M059J (cell line): ENCODE results near the gene PEX13. TPM values are rescaled to one million over a fixed set of nuclear protein-coding genes. Genes with fewer than 3 reads are reported as not detected.
"Not testable (repeated sequence)": the region's sequence is repeated elsewhere in the genome, so short reads cannot be mapped to it uniquely, and the experiment has no call there.

Experiments
- DNase-seq: peaks from one replicate; pipeline ENCODE4 v3.0.0-alpha.2; 2012; ENCODE audit warnings: low read depth
- total RNA-seq: library from RNA; depleted of rRNA; stranded (reverse); fragments of >200 nt; shearing (Covaris generic); gene quantifications from 2 replicates; pipeline ENCODE4 v1.2.3, GENCODE V29; 2014

Gene PEX13
- total RNA-seq, 1 experiment from 2014 or later: 47.8 TPM

- DNase-seq: peak; percentile 28
Measured at GRCh38 chr2:61006486-61007105, 10.9 kb upstream of the PEX13 start.

GRCh38 chr2:61009355-61009754, 8.2 kb upstream of the PEX13 start:
- DNase-seq: no peak

- peak; percentile 10 for DNase-seq
Measured at GRCh38 chr2:61011678-61012077, 5.8 kb upstream of the PEX13 start.

DNA sequence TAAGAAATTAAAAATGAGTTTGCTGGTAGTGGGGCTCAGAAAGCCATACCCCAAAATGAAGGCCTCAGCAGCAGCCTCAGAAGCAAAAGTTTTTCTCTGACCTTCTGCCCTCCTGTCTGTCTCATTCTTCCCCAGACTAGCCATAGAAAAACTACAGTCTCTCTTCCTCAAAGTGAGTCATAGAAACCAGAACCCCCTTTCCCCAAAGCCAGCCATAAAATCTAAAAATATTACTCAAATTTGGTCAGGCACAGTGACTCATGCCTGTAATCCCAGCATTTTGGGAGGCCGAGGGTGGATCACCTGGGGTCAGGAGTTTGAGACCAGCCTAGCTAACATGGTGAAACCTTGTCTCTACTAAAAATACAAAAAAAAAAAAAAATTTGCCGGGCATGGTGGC, 5.2 kb upstream of the PEX13 start:
- DNase-seq: peak; percentile 86

GRCh38 chr2:61013382-61013781, 4.1 kb upstream of the PEX13 start:
- DNase-seq: no peak

GRCh38 chr2:61014763-61015162, 2.8 kb upstream of the PEX13 start:
- DNase-seq: peak; percentile 64

- DNase-seq: no peak
Measured at GRCh38 chr2:61015976-61016375, 1.5 kb upstream of the PEX13 start.

- no peak for DNase-seq
Measured at GRCh38 chr2:61016392-61017002, 1.0 kb upstream of the PEX13 start.

DNA sequence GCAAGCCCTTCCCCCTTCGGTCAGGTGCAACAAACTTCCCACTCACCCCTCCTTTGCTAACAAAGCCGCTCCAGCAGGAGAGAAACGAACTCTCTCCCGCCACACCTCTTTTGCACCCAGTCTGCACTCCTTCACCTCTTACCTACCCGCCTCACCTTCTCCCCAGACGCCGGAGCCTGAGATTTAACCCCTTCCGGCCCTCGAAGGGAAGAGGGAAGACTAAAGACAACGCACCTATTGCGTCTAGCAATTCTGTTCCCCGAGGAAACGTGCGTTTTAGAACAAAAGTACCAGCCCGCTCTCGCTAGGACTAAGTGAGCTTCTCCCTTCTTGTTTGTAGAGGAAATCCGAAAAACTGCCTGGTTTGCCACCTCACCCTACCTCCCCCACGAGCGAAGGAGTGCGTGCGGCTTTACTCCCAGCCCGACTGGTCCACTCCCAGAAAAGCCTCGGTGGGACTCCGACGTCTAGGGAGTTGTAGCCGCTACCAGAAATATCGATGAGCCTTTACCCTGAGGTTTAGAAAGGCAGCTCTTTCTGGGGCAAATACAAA, 441 bp upstream of the PEX13 start:
- DNase-seq: peak; percentile 76

- no peak for DNase-seq
Measured at GRCh38 chr2:61018318-61018755, 817 bp downstream of the PEX13 start.

- DNase-seq: no peak
Measured at GRCh38 chr2:61018798-61019197, 1.3 kb downstream of the PEX13 start.

DNA sequence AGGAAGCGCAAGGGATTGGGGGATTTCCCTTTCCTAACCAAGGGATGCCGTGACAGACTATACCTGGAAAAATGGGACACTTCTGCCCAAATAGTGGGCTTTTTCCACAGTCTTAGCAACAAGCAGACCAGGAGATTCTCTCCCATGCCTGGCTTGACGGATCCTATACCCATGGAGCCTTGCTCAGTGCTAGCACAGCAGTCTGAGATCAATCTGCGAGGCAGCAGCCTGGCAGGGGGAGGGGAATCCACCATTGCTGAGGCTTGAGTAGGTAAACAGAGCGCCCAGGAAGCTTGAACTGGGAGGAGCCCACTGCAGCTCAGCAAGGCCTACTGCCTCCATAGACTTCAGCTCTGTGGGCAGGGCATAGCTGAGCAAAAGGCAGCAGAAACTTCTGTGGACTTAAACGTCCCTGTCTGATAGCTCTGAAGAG, 3.7 kb downstream of the PEX13 start:
- no peak for DNase-seq

DNA sequence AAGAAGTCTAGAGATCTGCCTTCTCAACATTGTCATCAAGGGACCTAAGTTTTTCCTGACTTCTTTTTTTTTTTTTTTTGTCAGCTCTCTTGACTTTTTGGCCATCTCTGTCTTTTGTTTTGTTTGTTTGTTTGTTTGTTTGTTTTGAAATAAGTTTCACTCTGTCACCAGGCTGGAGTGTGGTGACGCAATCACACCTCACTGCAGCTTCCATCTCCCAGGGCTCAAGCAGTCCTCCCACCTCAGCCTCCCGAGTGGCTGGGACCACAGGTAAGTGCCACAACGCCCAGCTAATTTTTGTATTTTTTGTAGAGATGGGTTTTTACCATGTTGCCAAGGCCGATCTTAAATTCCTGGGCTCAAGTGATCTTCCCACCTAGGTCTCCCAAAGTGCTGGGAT, 6.2 kb downstream of the PEX13 start:
- no peak for DNase-seq

- DNase-seq: no peak
Measured at GRCh38 chr2:61029533-61029932, 12.0 kb downstream of the PEX13 start.

DNA sequence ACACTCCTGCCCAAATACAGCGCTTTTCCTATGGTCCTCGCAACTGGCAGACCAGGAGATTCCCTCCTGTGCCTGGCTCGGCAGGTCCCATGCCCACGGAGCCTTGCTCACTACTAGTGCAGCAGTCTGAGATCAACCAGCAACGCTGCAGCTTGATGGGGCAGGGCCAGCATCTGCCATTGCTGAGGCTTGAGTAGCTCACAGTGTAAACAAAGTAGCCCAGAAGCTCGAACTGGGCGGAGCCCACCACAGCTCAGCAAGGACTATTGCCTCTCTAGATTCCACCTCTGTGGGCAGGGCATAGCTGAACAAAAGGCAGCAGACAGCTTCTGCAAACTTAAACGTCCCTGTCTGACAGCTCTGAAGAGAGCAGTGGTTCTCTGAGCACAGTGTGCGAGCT, 17.1 kb downstream of the PEX13 start:
- not testable (repeated sequence) for DNase-seq

DNA sequence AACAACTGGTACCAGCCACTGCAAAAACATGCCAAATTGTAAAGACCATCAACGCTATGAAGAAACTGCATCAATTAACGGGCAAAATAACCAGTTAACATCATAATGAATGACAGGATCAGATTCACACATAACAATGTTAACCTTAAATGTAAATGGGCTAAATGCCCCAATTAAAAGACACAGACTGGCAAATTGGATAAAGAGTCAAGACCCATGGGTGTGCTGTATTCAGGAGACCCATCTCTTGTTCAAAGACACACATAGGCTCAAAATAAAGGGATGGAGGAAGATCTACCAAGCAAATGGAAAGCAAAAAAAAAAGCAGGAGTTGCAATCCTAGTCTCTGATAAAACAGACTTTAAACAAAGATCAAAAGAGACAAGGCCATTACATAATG, 19.1 kb downstream of the PEX13 start:
- DNase-seq: not testable (repeated sequence)

DNA sequence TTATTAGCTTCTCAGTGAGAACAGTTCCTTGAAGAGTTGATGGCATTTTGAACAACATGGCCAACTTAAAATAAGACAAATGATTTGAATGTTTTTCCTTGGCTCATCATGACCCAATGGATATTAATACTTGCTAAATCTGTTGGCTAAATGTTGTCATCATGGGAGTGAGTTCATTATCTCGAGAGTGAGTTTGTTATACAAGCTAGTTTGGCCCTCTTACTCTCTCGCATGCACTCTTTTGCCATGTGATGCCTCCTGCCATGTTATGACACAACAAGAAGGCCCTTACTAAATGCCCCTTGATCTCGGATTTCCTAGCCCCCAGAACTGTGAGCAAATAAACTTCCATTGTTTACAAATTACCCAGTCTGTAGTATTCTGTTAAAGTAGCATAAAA, 25.3 kb downstream of the PEX13 start:
- no peak for DNase-seq

DNA sequence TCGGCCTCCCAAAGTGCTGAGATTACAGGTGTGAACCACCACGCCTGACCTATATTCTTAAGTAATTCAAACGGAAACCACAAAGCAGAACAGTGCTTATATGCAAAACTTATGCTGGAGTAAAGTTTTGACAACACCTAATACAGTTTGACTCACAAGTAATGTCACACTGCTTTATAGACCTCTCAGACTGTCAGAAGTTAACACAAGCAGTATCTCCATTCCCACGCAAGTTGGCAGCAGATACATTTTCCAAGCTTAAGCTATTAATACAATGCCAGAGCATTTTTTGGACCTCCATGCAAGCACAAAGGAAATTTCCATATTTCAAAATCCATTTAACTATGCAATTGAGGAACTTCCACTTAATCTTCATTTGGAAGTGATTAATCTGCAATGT, 27.1 kb downstream of the PEX13 start:
- no peak for DNase-seq

GRCh38 chr2:61045226-61045625, 27.7 kb downstream of the PEX13 start:
- DNase-seq: no peak

DNA sequence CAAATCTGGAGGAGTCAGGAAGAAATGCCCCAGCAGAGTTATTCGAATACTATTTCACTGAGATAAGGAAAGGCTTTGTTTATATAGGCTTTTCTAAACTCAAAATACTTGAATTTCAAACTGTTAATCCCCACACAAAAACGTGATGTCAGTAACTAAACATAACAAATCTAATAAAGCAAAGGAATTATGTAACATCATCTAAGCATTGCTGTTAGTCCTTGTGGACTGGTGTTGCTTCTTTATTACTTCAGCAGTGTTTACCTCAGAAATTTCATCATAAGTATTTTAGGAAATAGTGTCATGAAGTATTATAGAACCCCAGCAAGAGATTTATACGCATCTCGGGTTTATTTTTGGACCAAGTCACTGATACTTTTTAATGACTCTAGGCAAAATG, 28.5 kb downstream of the PEX13 start:
- no peak for DNase-seq

DNA sequence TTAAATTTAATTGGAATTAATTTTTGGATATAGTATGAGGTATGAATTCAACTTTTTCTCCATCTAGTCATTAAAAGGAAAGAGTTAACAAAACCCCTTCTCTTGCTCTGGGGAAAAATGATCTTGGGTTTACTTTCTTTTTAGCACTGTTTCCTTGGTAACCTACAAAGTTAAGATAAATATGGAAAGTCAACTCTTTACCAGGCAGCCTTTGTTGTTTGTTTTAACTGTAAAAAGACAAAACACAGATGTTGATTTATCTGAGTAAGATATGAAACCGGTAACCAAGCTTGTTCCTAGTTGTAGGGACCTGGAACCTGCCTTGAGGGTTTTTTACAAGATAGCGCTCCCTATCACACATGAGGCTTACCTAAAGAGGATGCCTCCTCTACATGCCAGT, 38.0 kb downstream of the PEX13 start:
- DNase-seq: peak; percentile 32

DNA sequence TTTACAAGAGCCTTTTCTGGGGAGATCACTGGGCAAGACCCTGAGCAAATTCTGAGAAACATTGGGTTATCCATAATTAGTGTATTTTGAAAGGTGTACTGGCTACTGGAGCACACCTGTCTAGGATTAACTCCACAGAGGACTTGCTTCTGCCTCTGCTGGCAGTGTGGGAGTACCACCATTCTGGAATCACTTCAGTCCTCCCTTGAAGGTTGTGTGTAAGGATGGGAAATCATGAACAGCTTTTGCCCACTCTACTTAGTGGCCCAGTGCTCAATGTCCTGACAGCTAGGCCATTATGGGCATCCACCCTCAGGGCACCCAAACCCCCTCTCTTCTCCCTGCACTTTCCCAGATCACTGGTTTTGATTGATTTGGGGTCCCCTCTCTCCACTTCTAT, 40.0 kb downstream of the PEX13 start:
- no peak for DNase-seq

DNA sequence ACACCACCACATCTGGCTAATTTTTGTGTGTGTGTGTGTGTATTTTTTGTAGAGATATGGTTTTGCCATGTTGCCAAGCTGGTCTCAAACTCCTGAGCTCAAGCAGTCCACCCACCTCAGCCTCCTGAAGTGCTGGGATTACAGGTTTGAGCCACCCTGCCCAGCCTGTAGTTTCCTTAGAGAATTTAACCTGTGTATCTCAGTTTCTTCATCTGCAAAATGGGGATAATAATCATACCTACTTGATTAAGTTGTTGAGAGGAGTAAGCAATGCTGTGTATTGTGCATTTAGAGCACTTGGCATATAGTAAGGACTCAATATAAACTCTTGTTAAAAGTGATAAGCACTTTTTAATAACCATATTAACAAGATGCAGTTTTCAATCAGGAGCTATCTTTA, 41.9 kb downstream of the PEX13 start:
- DNase-seq: no peak
